Endothelial cell of umbilical vein (primary cell): ENCODE measurements around the gene COL1A2. TPM values are rescaled to one million over a fixed set of nuclear protein-coding genes. Genes with fewer than 3 reads are reported as not detected.

Source experiments
- BruUV-seq: library from RNA; stranded (reverse); fragments of 400-500 nt; replicated peaks from 2 replicates; lab custom pipeline; 2021; lab: Mats Ljungman, UMichigan
- CTCF ChIA-PET: fragments of 300-600, 350-600 bp; sonication (Branson Sonifier 250); formaldehyde crosslinking; loops from one replicate; lab custom pipeline; 2021; ENCODE audit warnings: antibody characterized with exemption, inconsistent platforms; lab: Charles Lee
- POLR2A ChIA-PET: fragments of 300-600, 350-600 bp; sonication (Branson Sonifier 250); formaldehyde crosslinking; loops from one replicate; lab custom pipeline; 2021; ENCODE audit warnings: antibody characterized with exemption, inconsistent platforms; lab: Charles Lee
- DNase-seq: peaks from one replicate; pipeline ENCODE4 v3.0.0-alpha.2; 2011; ENCODE audit warnings: low read depth, low spot score
- FAIRE-seq: peaks from 2 replicates; lab custom pipeline; 2011; peaks lifted over from hg19 to GRCh38; lab: Jason Lieb, UNC
- H2AFZ ChIP-seq: 2 replicates; pipeline ENCODE4 v1.6.0; 2012; ENCODE audit warnings: low read depth, low read length, control low read depth, inconsistent platforms
- H3K27ac ChIP-seq: 2 replicates; pipeline ENCODE4 v1.5.1; 2011; ENCODE audit warnings: low read depth, mild to moderate bottlenecking, control low read depth, low read length, moderate library complexity; ENCODE audit not compliant: insufficient read depth
- H3K27me3 ChIP-seq, 2 experiments: 2 replicates each; pipeline versions ENCODE4 v1.6.0 to v1.6.1; 2011; ENCODE audit warnings: low read length in 2 of 2, mixed read lengths in 1 of 2; ENCODE audit not compliant: control insufficient read depth in 2 of 2, insufficient read depth in 2 of 2
- H3K36me3 ChIP-seq, 2 experiments: 2 replicates in 1 of 2; 3 replicates in 1 of 2; pipeline ENCODE4 v1.5.1; 2011; ENCODE audit warnings: low read length in 2 of 2, mild to moderate bottlenecking in 1 of 2, moderate library complexity in 1 of 2; ENCODE audit not compliant: control insufficient read depth in 2 of 2, insufficient read depth in 2 of 2; ENCODE audit errors: extremely low read depth in 1 of 2
- H3K4me1 ChIP-seq: 3 replicates; pipeline ENCODE4 v1.5.1; 2011; ENCODE audit warnings: mild to moderate bottlenecking, low read length; ENCODE audit not compliant: control insufficient read depth, insufficient read depth; ENCODE audit errors: extremely low read depth
- H3K4me2 ChIP-seq: 2 replicates; pipeline ENCODE4 v1.6.1; 2011; ENCODE audit warnings: low read length, control low read depth, mixed read lengths; ENCODE audit not compliant: insufficient read depth
- H3K4me3 ChIP-seq, 3 experiments: fragments of 200-600 bp in 1 of 3; sonication (generic), shearing (Covaris generic) in 1 of 3; replicated peaks in 1 of 3; 2 replicates each; pipeline ENCODE4 v1.5.1; 2011 to 2016; ENCODE audit warnings: control low read depth in 3 of 3, low read length in 3 of 3, mild to moderate bottlenecking in 2 of 3, inconsistent platforms in 1 of 3, low read depth in 1 of 3, moderate library complexity in 1 of 3; ENCODE audit not compliant: insufficient read depth in 1 of 3
- H3K79me2 ChIP-seq: 2 replicates; pipeline ENCODE4 v1.6.0; 2012; ENCODE audit warnings: low read length, inconsistent platforms; ENCODE audit not compliant: control insufficient read depth, insufficient read depth
- H3K9ac ChIP-seq: replicated peaks from 2 replicates; pipeline ENCODE3; 2011; ENCODE audit warnings: low read length, control low read depth; ENCODE audit not compliant: insufficient read depth; ENCODE audit errors: extremely low read depth
- H3K9me1 ChIP-seq: replicated peaks from 3 replicates; pipeline ENCODE4 v1.6.0; 2011; ENCODE audit warnings: mild to moderate bottlenecking, low read length; ENCODE audit not compliant: control insufficient read depth, insufficient read depth; ENCODE audit errors: extremely low read depth
- H3K9me3 ChIP-seq: replicated peaks from 2 replicates; pipeline ENCODE4 v1.5.1; 2012; ENCODE audit warnings: low read length, inconsistent platforms; ENCODE audit not compliant: control insufficient read depth, insufficient read depth
- H4K20me1 ChIP-seq: replicated peaks from 2 replicates; pipeline ENCODE3; 2011; ENCODE audit warnings: mild to moderate bottlenecking, low read length; ENCODE audit not compliant: control insufficient read depth, insufficient read depth; ENCODE audit errors: extremely low read depth
- EZH2 ChIP-seq: IDR thresholded peaks from 2 replicates; pipeline ENCODE4 v1.6.1; 2012; ENCODE audit warnings: borderline replicate concordance, low read depth, mild to moderate bottlenecking, moderate library complexity, low read length, inconsistent platforms; ENCODE audit not compliant: severe bottlenecking
- FOS ChIP-seq: IDR thresholded peaks from 2 replicates; pipeline ENCODE4 v1.6.1; 2011; ENCODE audit warnings: mild to moderate bottlenecking, low read length, moderate library complexity, borderline replicate concordance; ENCODE audit not compliant: insufficient read depth
- GATA2 ChIP-seq: IDR thresholded peaks from 2 replicates; pipeline ENCODE4 v1.7.0; 2011; ENCODE audit warnings: low read depth, mild to moderate bottlenecking, moderate library complexity, mixed read lengths, low read length; ENCODE audit not compliant: insufficient read length, insufficient read depth
- JUN ChIP-seq: IDR thresholded peaks from 2 replicates; pipeline ENCODE4 v1.6.1; 2011; ENCODE audit warnings: borderline replicate concordance, low read depth; ENCODE audit not compliant: insufficient read length, insufficient read depth
- MYC ChIP-seq: IDR thresholded peaks from one replicate; pipeline ENCODE4 v1.6.1; 2011; ENCODE audit warnings: mild to moderate bottlenecking, low read depth, low read length
- POLR2A ChIP-seq: IDR thresholded peaks from 2 replicates; pipeline ENCODE4 v1.6.1; 2012; ENCODE audit warnings: low read depth, mild to moderate bottlenecking, control low read depth, low read length
- POLR2AphosphoS5 ChIP-seq: IDR thresholded peaks from 2 replicates; pipeline ENCODE4 v1.6.1; 2012; ENCODE audit warnings: low read depth, mild to moderate bottlenecking, control low read depth, low read length, moderate library complexity; ENCODE audit not compliant: insufficient read depth
- dilution Hi-C: fragments of 300-500 bp; cut with MboI; formaldehyde crosslinking; loops from one replicate; pipeline ENCODE4 v1.15.0; 2019; ENCODE audit warnings: low sequenced_read_pairs; ENCODE audit not compliant: extremely low pct_ligation_motif_present
- intact Hi-C: fragments of 100-400 bp; cut with micrococcal nuclease; formaldehyde crosslinking; loops from one replicate; pipeline ENCODE4 v1.10.0; 2022
- polyA plus RNA-seq, 4 experiments: library from polyadenylated mRNA; depleted of rRNA in 3 of 4; stranded (reverse) in 3 of 4; unstranded in 1 of 4; fragments of >200 nt; gene quantifications; 2 replicates each; pipeline versions ENCODE4 v1.2.1 to v1.2.3, GENCODE V29; 2011 to 2012; ENCODE audit warnings: missing spikeins in 1 of 4
- total RNA-seq: library from RNA; stranded (reverse); gene quantifications from 2 replicates; pipeline ENCODE4 v1.2.3, GENCODE V29; 2021
- TF ChIP-seq, protein P1 (sequence below), 2 donors: IDR thresholded peaks; 1 replicate in 1 of 2; 2 replicates in 1 of 2; pipeline ENCODE4 v1.5.1; 2011; ENCODE audit warnings: low read length in 2 of 2, mild to moderate bottlenecking in 2 of 2, moderate library complexity in 2 of 2, control low read depth in 1 of 2, inconsistent platforms in 1 of 2, low read depth in 1 of 2; ENCODE audit not compliant: insufficient read depth in 1 of 2; ENCODE audit errors: extremely low read depth in 1 of 2
- TF ChIP-seq, protein P2 (sequence below): IDR thresholded peaks from 2 replicates; pipeline ENCODE4 v1.6.1; 2011; ENCODE audit not compliant: insufficient read depth, insufficient read length

The COL1A2 gene
- total and polyA plus RNA-seq, 2 donors (not counting 3 experiments of a cell fraction or from before 2014, with no cell fraction given), result 28.9 to 40.8 TPM

DNA sequence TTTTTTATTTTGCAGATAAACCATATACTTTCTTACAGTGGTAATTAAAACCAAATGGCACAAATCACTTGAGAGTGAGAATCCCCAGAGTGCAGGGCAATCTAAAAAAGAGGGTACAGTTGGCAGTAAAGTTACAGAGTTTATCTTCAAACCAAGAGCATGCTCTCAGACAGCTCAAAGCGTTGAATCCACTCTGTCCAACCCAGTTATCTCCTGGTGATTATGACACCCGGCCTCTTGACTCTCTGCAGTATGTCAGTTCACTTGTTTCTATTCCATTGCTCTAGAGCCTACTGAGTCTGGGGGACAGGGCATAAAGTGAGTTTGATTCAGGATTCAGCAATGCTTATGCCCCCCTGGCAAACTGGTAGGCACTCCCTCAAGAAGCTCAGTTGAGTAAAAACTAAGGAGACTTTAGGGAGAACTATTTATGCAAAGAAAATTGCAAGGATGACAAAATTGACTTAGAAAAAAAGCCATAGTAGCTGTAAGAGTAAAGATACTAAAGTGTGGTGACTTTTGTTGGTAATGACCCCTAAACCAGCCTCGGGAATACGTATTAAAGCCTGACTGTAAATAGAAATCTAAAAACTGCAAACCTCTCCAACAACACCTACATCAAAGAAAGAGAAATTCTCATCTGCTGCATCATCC, 55.5 kb downstream of the COL1A2 start:
- H2AFZ ChIP-seq, result no peak overlapping the region
- peaks cover 3% of the 10 kb centered on the region for H3K4me1 ChIP-seq
- DNase-seq (no peak), FAIRE-seq (no peak)
- TF ChIP-seq, protein P1, sequence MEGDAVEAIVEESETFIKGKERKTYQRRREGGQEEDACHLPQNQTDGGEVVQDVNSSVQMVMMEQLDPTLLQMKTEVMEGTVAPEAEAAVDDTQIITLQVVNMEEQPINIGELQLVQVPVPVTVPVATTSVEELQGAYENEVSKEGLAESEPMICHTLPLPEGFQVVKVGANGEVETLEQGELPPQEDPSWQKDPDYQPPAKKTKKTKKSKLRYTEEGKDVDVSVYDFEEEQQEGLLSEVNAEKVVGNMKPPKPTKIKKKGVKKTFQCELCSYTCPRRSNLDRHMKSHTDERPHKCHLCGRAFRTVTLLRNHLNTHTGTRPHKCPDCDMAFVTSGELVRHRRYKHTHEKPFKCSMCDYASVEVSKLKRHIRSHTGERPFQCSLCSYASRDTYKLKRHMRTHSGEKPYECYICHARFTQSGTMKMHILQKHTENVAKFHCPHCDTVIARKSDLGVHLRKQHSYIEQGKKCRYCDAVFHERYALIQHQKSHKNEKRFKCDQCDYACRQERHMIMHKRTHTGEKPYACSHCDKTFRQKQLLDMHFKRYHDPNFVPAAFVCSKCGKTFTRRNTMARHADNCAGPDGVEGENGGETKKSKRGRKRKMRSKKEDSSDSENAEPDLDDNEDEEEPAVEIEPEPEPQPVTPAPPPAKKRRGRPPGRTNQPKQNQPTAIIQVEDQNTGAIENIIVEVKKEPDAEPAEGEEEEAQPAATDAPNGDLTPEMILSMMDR (IDR thresholded peaks at IDR 0.05; ENCODE audit: extremely low read depth in 1 of 2, insufficient read depth in 1 of 2, low read depth in 1 of 2, low read length in 2 of 2), result no peak
- TF ChIP-seq JUN (no peak), FOS (no peak), POLR2A (no peak), GATA2 (no peak), MYC (no peak), POLR2AphosphoS5 (no peak), EZH2 (no peak)
- TF ChIP-seq, protein P2, sequence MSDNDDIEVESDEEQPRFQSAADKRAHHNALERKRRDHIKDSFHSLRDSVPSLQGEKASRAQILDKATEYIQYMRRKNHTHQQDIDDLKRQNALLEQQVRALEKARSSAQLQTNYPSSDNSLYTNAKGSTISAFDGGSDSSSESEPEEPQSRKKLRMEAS, result no peak
- no peak overlapping the region for H3K27ac ChIP-seq
- POLR2A ChIA-PET, result no interaction called here
- dilution Hi-C loops (no loop called here), intact Hi-C loops (no loop called here)
- no peak overlapping the region for H3K9ac ChIP-seq
- no peaks in the 10 kb centered on the region for H3K79me2 ChIP-seq
- H3K9me1 ChIP-seq, result no peaks in the 10 kb centered on the region
- no peak overlapping the region for H3K4me2 ChIP-seq
- no peaks in the 10 kb centered on the region for H3K9me3 ChIP-seq
- no peak overlapping the region for H3K4me3 ChIP-seq
- no peaks in the 10 kb centered on the region for H3K36me3 ChIP-seq
- no peaks in the 10 kb centered on the region for H3K27me3 ChIP-seq
- BruUV-seq, result no TSS peak
- CTCF ChIA-PET, result interaction anchor here (0.6 to 7.5 kb wide), 79 partner anchors 9 to 1240 kb away, joined by 3 to 131 read pairs (median 5); partner anchors contain the start of genes ASB4, CASD1 and SGCE
- H4K20me1 ChIP-seq, result no peaks in the 10 kb centered on the region
